MM.1S (cell line): ENCODE data around the gene MBLAC1.

Source experiments
- DNase-seq: peaks from one replicate; pipeline ENCODE4 v3.0.0-alpha.2; 2015
- H2AFZ ChIP-seq: fragments of 300-600 bp; sonication (generic); 2 replicates; pipeline ENCODE4 v1.6.0; 2016; ENCODE audit warnings: antibody characterized with exemption, low read length
- H3F3A ChIP-seq: fragments of 300-600 bp; sonication (generic); 2 replicates; pipeline ENCODE4 v1.6.1; 2016; ENCODE audit warnings: mild to moderate bottlenecking, antibody characterized with exemption, low read length, moderate library complexity, mixed read lengths; ENCODE audit not compliant: insufficient read depth
- H3K27ac ChIP-seq: fragments of 300-600 bp; sonication (generic); 2 replicates; pipeline ENCODE4 v1.5.1; 2016; ENCODE audit warnings: mild to moderate bottlenecking, low read length
- H3K27me3 ChIP-seq: fragments of 300-600 bp; sonication (generic); replicated peaks from 2 replicates; pipeline ENCODE4 v1.6.0; 2016; ENCODE audit warnings: low read length; ENCODE audit not compliant: insufficient read depth
- H3K36me3 ChIP-seq: fragments of 300-600 bp; sonication (generic); replicated peaks from 2 replicates; pipeline ENCODE4 v1.6.1; 2016; ENCODE audit warnings: mild to moderate bottlenecking, low read length, mixed read lengths; ENCODE audit not compliant: insufficient read depth
- H3K4me1 ChIP-seq: fragments of 300-600 bp; sonication (generic); 2 replicates; pipeline ENCODE4 v1.6.1; 2016; ENCODE audit warnings: low read length, mixed read lengths
- H3K4me2 ChIP-seq: fragments of 300-600 bp; sonication (generic); 2 replicates; pipeline ENCODE4 v1.6.0; 2016; ENCODE audit warnings: low read depth, low read length
- H3K4me3 ChIP-seq: fragments of 300-600 bp; sonication (generic); 2 replicates; pipeline ENCODE4 v1.5.1; 2016; ENCODE audit warnings: low read length, mixed read lengths
- H3K79me2 ChIP-seq: fragments of 300-600 bp; sonication (generic); 2 replicates; pipeline ENCODE4 v1.6.1; 2016; ENCODE audit warnings: mixed run types, low read length, mixed read lengths
- H3K9ac ChIP-seq: fragments of 300-600 bp; sonication (generic); 2 replicates; pipeline ENCODE4 v1.6.1; 2016; ENCODE audit warnings: low read length, mixed read lengths
- H3K9me2 ChIP-seq: fragments of 300-600 bp; sonication (generic); replicated peaks from 2 replicates; pipeline ENCODE4 v1.6.1; 2016; ENCODE audit warnings: mild to moderate bottlenecking, low read length, mixed read lengths; ENCODE audit not compliant: insufficient read depth
- H3K9me3 ChIP-seq: fragments of 300-600 bp; sonication (generic); replicated peaks from 2 replicates; pipeline ENCODE4 v1.6.1; 2016; ENCODE audit warnings: mild to moderate bottlenecking, low read length, mixed read lengths; ENCODE audit not compliant: insufficient read depth
- H4K20me1 ChIP-seq: fragments of 300-600 bp; sonication (generic); 2 replicates; pipeline ENCODE4 v1.6.1; 2016; ENCODE audit warnings: mild to moderate bottlenecking, low read length, moderate library complexity, mixed read lengths; ENCODE audit not compliant: insufficient read depth
- CTCF ChIP-seq: fragments of 300-600 bp; sonication (generic); IDR thresholded peaks from 2 replicates; pipeline ENCODE4 v1.5.1; 2016; ENCODE audit warnings: antibody characterized with exemption, low read length, mixed read lengths
- EZH2 ChIP-seq: fragments of 300-600 bp; sonication (generic); optimal IDR thresholded peaks from 2 replicates; pipeline ENCODE3; 2017; ENCODE audit warnings: low read depth, mild to moderate bottlenecking, antibody characterized with exemption, low read length, mixed read lengths
- EZH2phosphoT487 ChIP-seq: fragments of 300-600 bp; sonication (generic); IDR thresholded peaks from 2 replicates; pipeline ENCODE4 v1.6.1; 2018; ENCODE audit warnings: antibody characterized with exemption, low read length

Gene MBLAC1

GRCh38 chr7:100152404-100152803 is 25.6 kb downstream of the MBLAC1 start:
- peaks cover 35% of the 10 kb centered on the region for H3K79me2 ChIP-seq
- H3K36me3 ChIP-seq: no peaks in the 10 kb centered on the region
- no peaks in the 10 kb centered on the region for H3K27me3 ChIP-seq
- no peak overlapping the region for H3K4me3 ChIP-seq
- no peaks in the 10 kb centered on the region for H3K9me2 ChIP-seq
- no peak overlapping the region for H3K4me2 ChIP-seq
- H3K4me1 ChIP-seq: peaks cover 14% of the 10 kb centered on the region
- TF ChIP-seq EZH2 (no peak), EZH2phosphoT487 (no peak), CTCF (no peak)
- H3K9ac ChIP-seq: no peak overlapping the region
- no peak for DNase-seq
- peaks cover 17% of the 10 kb centered on the region for H3F3A ChIP-seq
- H3K9me3 ChIP-seq: no peaks in the 10 kb centered on the region
- H2AFZ ChIP-seq: no peak overlapping the region
- H3K27ac ChIP-seq: no peak overlapping the region
- H4K20me1 ChIP-seq: no peaks in the 10 kb centered on the region

GRCh38 chr7:100152937-100153666 is 26.3 kb downstream of the MBLAC1 start:
- no peak overlapping the region for H3K27ac ChIP-seq
- H3K9me3 ChIP-seq: no peaks in the 10 kb centered on the region
- TF ChIP-seq CTCF: no peak
- TF ChIP-seq EZH2phosphoT487: no peak
- no peak for TF ChIP-seq EZH2
- no peaks in the 10 kb centered on the region for H3K36me3 ChIP-seq
- no peaks in the 10 kb centered on the region for H3K9me2 ChIP-seq
- no peak overlapping the region for H2AFZ ChIP-seq
- no peak overlapping the region for H3K4me2 ChIP-seq
- peaks cover 17% of the 10 kb centered on the region for H3F3A ChIP-seq
- H3K27me3 ChIP-seq: no peaks in the 10 kb centered on the region
- H3K4me1 ChIP-seq: peaks cover 16% of the 10 kb centered on the region
- H4K20me1 ChIP-seq: no peaks in the 10 kb centered on the region
- no peak for DNase-seq
- H3K9ac ChIP-seq: no peak overlapping the region
- peaks cover 42% of the 10 kb centered on the region for H3K79me2 ChIP-seq
- H3K4me3 ChIP-seq: no peak overlapping the region

- no peak for DNase-seq
- H3K36me3 ChIP-seq: no peaks in the 10 kb centered on the region
- H3K4me2 ChIP-seq: no peak overlapping the region
- H3K9me2 ChIP-seq: no peaks in the 10 kb centered on the region
- no peak overlapping the region for H3K9ac ChIP-seq
- H3K9me3 ChIP-seq: no peaks in the 10 kb centered on the region
- no peaks in the 10 kb centered on the region for H3K27me3 ChIP-seq
- H3K4me3 ChIP-seq: no peak overlapping the region
- H4K20me1 ChIP-seq: no peaks in the 10 kb centered on the region
- no peak overlapping the region for H2AFZ ChIP-seq
- TF ChIP-seq EZH2: no peak
- TF ChIP-seq EZH2phosphoT487: no peak
- no peak for TF ChIP-seq CTCF
- peaks cover 44% of the 10 kb centered on the region for H3K79me2 ChIP-seq
- H3F3A ChIP-seq: peaks cover 17% of the 10 kb centered on the region
- H3K4me1 ChIP-seq: peaks cover 15% of the 10 kb centered on the region
- no peak overlapping the region for H3K27ac ChIP-seq
These were observed 27.2 kb downstream of the MBLAC1 start for GRCh38 chr7:100153708-100154535.
